OCI-LY3 (cell line): ENCODE results near the gene SLFN11.

Experiments used
- EZH2phosphoT487 ChIP-seq: fragments of 200-600 bp; shearing (Covaris generic); IDR thresholded peaks from 2 replicates; pipeline ENCODE4 v1.6.1; 2018; ENCODE audit warnings: antibody characterized with exemption, mixed run types, low read depth
- TF ChIP-seq, protein P1 (sequence below): fragments of 200-600, 300-600 bp; sonication (generic); IDR thresholded peaks from 2 replicates; pipeline ENCODE4 v1.5.1; 2014; ENCODE audit warnings: antibody characterized with exemption, low read length, low read depth

DNA sequence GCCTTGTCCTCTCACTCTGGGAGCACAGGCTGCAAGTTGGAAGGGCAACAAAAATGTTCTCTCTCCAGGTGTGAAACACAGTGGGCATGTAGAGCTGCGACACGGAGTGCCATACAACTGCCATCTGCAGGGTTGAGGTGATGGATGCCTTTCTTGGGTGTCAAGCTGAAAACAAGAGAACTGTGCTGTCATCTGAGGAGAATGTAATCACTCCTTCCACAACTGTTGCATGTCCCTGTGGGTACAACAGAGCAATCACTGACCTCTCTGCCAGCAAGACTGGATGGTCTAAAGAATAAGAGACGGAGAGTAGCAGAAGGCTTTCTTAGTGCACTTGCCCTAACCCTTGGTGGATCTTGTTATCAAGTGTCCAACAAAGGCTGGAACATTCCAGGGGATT lies 29.2 kb downstream of the SLFN11 start:
- TF ChIP-seq, protein P1, sequence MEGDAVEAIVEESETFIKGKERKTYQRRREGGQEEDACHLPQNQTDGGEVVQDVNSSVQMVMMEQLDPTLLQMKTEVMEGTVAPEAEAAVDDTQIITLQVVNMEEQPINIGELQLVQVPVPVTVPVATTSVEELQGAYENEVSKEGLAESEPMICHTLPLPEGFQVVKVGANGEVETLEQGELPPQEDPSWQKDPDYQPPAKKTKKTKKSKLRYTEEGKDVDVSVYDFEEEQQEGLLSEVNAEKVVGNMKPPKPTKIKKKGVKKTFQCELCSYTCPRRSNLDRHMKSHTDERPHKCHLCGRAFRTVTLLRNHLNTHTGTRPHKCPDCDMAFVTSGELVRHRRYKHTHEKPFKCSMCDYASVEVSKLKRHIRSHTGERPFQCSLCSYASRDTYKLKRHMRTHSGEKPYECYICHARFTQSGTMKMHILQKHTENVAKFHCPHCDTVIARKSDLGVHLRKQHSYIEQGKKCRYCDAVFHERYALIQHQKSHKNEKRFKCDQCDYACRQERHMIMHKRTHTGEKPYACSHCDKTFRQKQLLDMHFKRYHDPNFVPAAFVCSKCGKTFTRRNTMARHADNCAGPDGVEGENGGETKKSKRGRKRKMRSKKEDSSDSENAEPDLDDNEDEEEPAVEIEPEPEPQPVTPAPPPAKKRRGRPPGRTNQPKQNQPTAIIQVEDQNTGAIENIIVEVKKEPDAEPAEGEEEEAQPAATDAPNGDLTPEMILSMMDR: no peak
- no peak for TF ChIP-seq EZH2phosphoT487
